HEK293T (cell line): ENCODE results near the gene CFP.

ENCODE experiments used
- ARNT ChIP-seq: fragments of 450-650 bp; IDR thresholded peaks from 2 replicates; pipeline ENCODE4 v1.6.1; 2017; ENCODE audit warnings: mild to moderate bottlenecking
- BHLHE40 ChIP-seq: fragments of 450-650 bp; IDR thresholded peaks from 2 replicates; pipeline ENCODE4 v1.6.1; 2016; ENCODE audit warnings: mild to moderate bottlenecking, moderate library complexity, borderline replicate concordance
- CTBP1 ChIP-seq: fragments of 450-650 bp; IDR thresholded peaks from 2 replicates; pipeline ENCODE4 v1.6.1; 2016; ENCODE audit warnings: borderline replicate concordance
- ELF4 ChIP-seq: fragments of 450-650 bp; IDR thresholded peaks from 2 replicates; pipeline ENCODE4 v1.6.1; 2017; ENCODE audit warnings: antibody characterized with exemption
- FOXA1 ChIP-seq: fragments of 450-650 bp; IDR thresholded peaks from 2 replicates; pipeline ENCODE4 v1.6.1; 2016; ENCODE audit warnings: mild to moderate bottlenecking
- FOXK2 ChIP-seq: fragments of 450-650 bp; IDR thresholded peaks from 2 replicates; pipeline ENCODE4 v1.6.1; 2016; ENCODE audit warnings: mild to moderate bottlenecking
- FOXM1 ChIP-seq: fragments of 450-650 bp; IDR thresholded peaks from 2 replicates; pipeline ENCODE4 v1.6.1; 2017; ENCODE audit warnings: mild to moderate bottlenecking, borderline replicate concordance
- HDGF ChIP-seq: fragments of 450-650 bp; IDR thresholded peaks from 2 replicates; pipeline ENCODE4 v1.6.1; 2017; ENCODE audit warnings: antibody characterized with exemption, borderline replicate concordance
- NFRKB ChIP-seq: fragments of 450-650 bp; IDR thresholded peaks from 2 replicates; pipeline ENCODE4 v1.6.1; 2016; ENCODE audit warnings: mild to moderate bottlenecking, moderate library complexity
- PKNOX1 ChIP-seq: fragments of 450-650 bp; IDR thresholded peaks from 2 replicates; pipeline ENCODE4 v1.6.1; 2016
- SP1 ChIP-seq: fragments of 450-650 bp; IDR thresholded peaks from 2 replicates; pipeline ENCODE4 v1.6.1; 2017
- SUZ12 ChIP-seq: fragments of 450-650 bp; IDR thresholded peaks from 2 replicates; pipeline ENCODE4 v1.6.1; 2016; ENCODE audit warnings: mild to moderate bottlenecking
- TARDBP ChIP-seq: fragments of 450-650 bp; IDR thresholded peaks from 2 replicates; pipeline ENCODE4 v1.6.1; 2016
- ZNF384 ChIP-seq: fragments of 450-650 bp; IDR thresholded peaks from 2 replicates; pipeline ENCODE4 v1.6.1; 2016

- TF ChIP-seq PKNOX1, result no peak
- no peak for TF ChIP-seq ZNF384
- TF ChIP-seq ELF4, result no peak
- no peak for TF ChIP-seq ARNT
- no peak for TF ChIP-seq CTBP1
- no peak for TF ChIP-seq FOXA1
- TF ChIP-seq BHLHE40, result no peak
- TF ChIP-seq FOXM1, result no peak
- no peak for TF ChIP-seq FOXK2
- no peak for TF ChIP-seq HDGF
- TF ChIP-seq NFRKB, result no peak
- no peak for TF ChIP-seq SUZ12
- no peak for TF ChIP-seq TARDBP
- no peak for TF ChIP-seq SP1
These were observed 15.1 kb downstream of the CFP start for GRCh38 chrX:47614618-47615017.
